K562 (cell line): ENCODE data around the gene LRRC10B. TPM values are rescaled to one million over a fixed set of nuclear protein-coding genes. Genes with fewer than 3 reads are reported as not detected.

Experiments used
- ATAC-seq: fragments of 200-7000 bp; cut with Tn5 transposase; 3 replicates; pipeline ENCODE4 v1.9.1; 2020; ENCODE audit warnings: moderate library complexity
- BruUV-seq: library from RNA; stranded (reverse); fragments of 400-500 nt; replicated peaks from 2 replicates; lab custom pipeline; 2021; lab: Mats Ljungman, UMichigan
- CTCF ChIA-PET: fragments of 300-600 bp; formaldehyde crosslinking; extraction: SDS; loops from one replicate; lab custom pipeline; 2021; ENCODE audit warnings: low intra/inter-chr PET ratio; lab: Yijun Ruan, JAX
- POLR2A ChIA-PET: fragments of 300-600, 350-650 bp; sonication (Branson Sonifier 250); formaldehyde crosslinking; extraction: SDS; loops from one replicate; lab custom pipeline; 2021; ENCODE audit warnings: antibody characterized with exemption, inconsistent platforms; lab: Yijun Ruan, JAX
- DNase-seq, 4 experiments: peaks; one replicate each; pipeline versions ENCODE4 v3.0.0 to v3.0.0-alpha.2; 2011 to 2018; ENCODE audit warnings: low spot score in 3 of 4, mixed read lengths in 3 of 4; ENCODE audit errors: extremely low read depth in 1 of 4
- FAIRE-seq: peaks from 2 replicates; lab custom pipeline; 2011; peaks lifted over from hg19 to GRCh38; lab: Jason Lieb, UNC
- H2AFZ ChIP-seq: 2 replicates; pipeline ENCODE4 v1.6.0; 2011; ENCODE audit warnings: low read depth, low read length, control low read depth, inconsistent platforms
- H3K27ac ChIP-seq: fragments of 200-600 bp; 3 replicates; pipeline ENCODE4 v1.8.0; 2011; ENCODE audit warnings: low read depth, mild to moderate bottlenecking, control low read depth, inconsistent platforms, low read length, moderate library complexity, mixed read lengths; ENCODE audit errors: extremely low read depth
- H3K27me3 ChIP-seq, 2 experiments: fragments of 300-600 bp in 1 of 2; 2 replicates in 1 of 2; 3 replicates in 1 of 2; pipeline versions ENCODE4 v1.6.0 to v1.8.0; 2011; ENCODE audit warnings: inconsistent platforms in 2 of 2, low read length in 2 of 2, mild to moderate bottlenecking in 1 of 2, mixed read lengths in 1 of 2, moderate library complexity in 1 of 2; ENCODE audit not compliant: control insufficient read depth in 2 of 2, insufficient read depth in 2 of 2
- H3K36me3 ChIP-seq: fragments of 300-600 bp; 3 replicates; pipeline ENCODE4 v1.8.0; 2011; ENCODE audit warnings: mild to moderate bottlenecking, low read length, inconsistent platforms; ENCODE audit not compliant: control insufficient read depth, insufficient read depth
- H3K4me1 ChIP-seq, 2 experiments: fragments of 200-600 bp in 1 of 2; replicated peaks in 1 of 2; 2 replicates in 1 of 2; 3 replicates in 1 of 2; pipeline versions ENCODE4 v1.5.1 to v1.8.0; 2011; ENCODE audit warnings: inconsistent platforms in 2 of 2, low read length in 2 of 2, mild to moderate bottlenecking in 1 of 2, mixed read lengths in 1 of 2, moderate library complexity in 1 of 2; ENCODE audit not compliant: control insufficient read depth in 2 of 2, insufficient read depth in 2 of 2
- H3K4me2 ChIP-seq: 2 replicates; pipeline ENCODE4 v1.6.1; 2011; ENCODE audit warnings: low read length, control low read depth, inconsistent platforms, mixed read lengths; ENCODE audit not compliant: insufficient read depth
- H3K4me3 ChIP-seq: fragments of 200-600 bp; sonication (generic), shearing (Covaris generic); 2 replicates; pipeline ENCODE4 v1.5.1; 2016; ENCODE audit warnings: control low read depth, inconsistent platforms
- H3K79me2 ChIP-seq: fragments of 200-600 bp; 3 replicates; pipeline ENCODE4 v1.8.0; 2011; ENCODE audit warnings: low read length, inconsistent platforms; ENCODE audit not compliant: control insufficient read depth, insufficient read depth
- H3K9ac ChIP-seq, 2 experiments: 2 replicates each; pipeline versions ENCODE4 v1.6.0 to v1.6.1; 2011; ENCODE audit warnings: low read depth in 2 of 2, low read length in 2 of 2, control low read depth in 1 of 2, inconsistent platforms in 1 of 2, mild to moderate bottlenecking in 1 of 2, mixed read lengths in 1 of 2; ENCODE audit not compliant: insufficient read depth in 1 of 2
- H3K9me1 ChIP-seq: one replicate; pipeline ENCODE4 v1.6.0; 2011; ENCODE audit warnings: inconsistent platforms, mild to moderate bottlenecking, low read length, moderate library complexity; ENCODE audit not compliant: control insufficient read depth, insufficient read depth
- H3K9me3 ChIP-seq: replicated peaks from 2 replicates; pipeline ENCODE4 v1.5.1; 2011; ENCODE audit warnings: low read depth, low read length, inconsistent platforms; ENCODE audit not compliant: control insufficient read depth, insufficient read depth
- H4K20me1 ChIP-seq: replicated peaks from 2 replicates; pipeline ENCODE4 v1.6.1; 2011; ENCODE audit warnings: low read length, inconsistent platforms, mixed read lengths; ENCODE audit not compliant: control insufficient read depth, insufficient read depth
- FOXM1 ChIP-seq, 2 experiments: fragments of 450-650 bp in 1 of 2; sonication (generic) in 1 of 2; formaldehyde crosslinking in 1 of 2; IDR thresholded peaks; 2 replicates each; pipeline versions ENCODE4 v1.6.1 to v1.9.0; 2017 to 2022; ENCODE audit warnings: low read depth in 2 of 2, mild to moderate bottlenecking in 2 of 2, missing genetic modification reagents in 1 of 2, moderate library complexity in 1 of 2
- GTF2E2 ChIP-seq: fragments of 200-800 bp; sonication (Bioruptor generic); IDR thresholded peaks from 2 replicates; pipeline ENCODE4 v1.6.1; 2016; ENCODE audit warnings: missing genetic modification characterization, missing compliant biosample characterization
- HDAC6 ChIP-seq: IDR thresholded peaks from 2 replicates; pipeline ENCODE4 v1.6.1; 2012; ENCODE audit warnings: low read depth, mild to moderate bottlenecking, control low read depth, inconsistent platforms, low read length, moderate library complexity
- HSF4 ChIP-seq: fragments of 250-450 bp; sonication (Bioruptor Pico); IDR thresholded peaks from 2 replicates; pipeline ENCODE4 v2.1.2; 2022; ENCODE audit warnings: mild to moderate bottlenecking, moderate library complexity, borderline replicate concordance
- MAZ ChIP-seq, 2 experiments: fragments of 450-650 bp in 1 of 2; sonication (generic) in 1 of 2; formaldehyde crosslinking; IDR thresholded peaks in 1 of 2; conservative IDR thresholded peaks in 1 of 2; 2 replicates each; pipeline versions ENCODE4 v1.4.0 to v1.5.0; 2020; ENCODE audit warnings: mild to moderate bottlenecking in 1 of 2, missing genetic modification reagents in 1 of 2
- POLR2A ChIP-seq: fragments of 450-650 bp; conservative IDR thresholded peaks from 2 replicates; pipeline ENCODE4 v1.6.1; 2016
- RBM17 ChIP-seq: fragments of 200-400 bp; formaldehyde crosslinking; IDR thresholded peaks from 2 replicates; pipeline ENCODE4 v1.6.1; 2017; ENCODE audit warnings: low read depth, mild to moderate bottlenecking, low read length, borderline replicate concordance
- RBM22 ChIP-seq: fragments of 200-400 bp; formaldehyde crosslinking; IDR thresholded peaks from 2 replicates; pipeline ENCODE4 v1.6.1; 2018; ENCODE audit warnings: low read length, low read depth; ENCODE audit not compliant: poor library complexity, severe bottlenecking
- SMARCB1 ChIP-seq: IDR thresholded peaks from 2 replicates; pipeline ENCODE4 v1.6.1; 2011; ENCODE audit warnings: improper control_type of control experiment, low read depth; ENCODE audit not compliant: insufficient read length
- SOX6 ChIP-seq: fragments of 450-650 bp; IDR thresholded peaks from 2 replicates; pipeline ENCODE4 v1.6.1; 2014; ENCODE audit warnings: mild to moderate bottlenecking
- STAG1 ChIP-seq: sonication (generic); formaldehyde crosslinking; IDR thresholded peaks from 2 replicates; pipeline ENCODE4 v1.5.0; 2020; ENCODE audit warnings: missing genetic modification reagents, borderline replicate concordance
- TRIM28 ChIP-seq: fragments of 450-650 bp; IDR thresholded peaks from 2 replicates; pipeline ENCODE4 v1.6.1; 2017
- WHSC1 ChIP-seq: IDR thresholded peaks from one replicate; pipeline ENCODE4 v1.6.1; 2012; ENCODE audit warnings: low read length, control low read depth, inconsistent platforms
- ZC3H8 ChIP-seq: fragments of 450-650 bp; IDR thresholded peaks from 2 replicates; pipeline ENCODE4 v1.6.1; 2017
- ZNF165 ChIP-seq: fragments of 250-450 bp; sonication (Bioruptor Pico); IDR thresholded peaks from 2 replicates; pipeline ENCODE4 v1.4.0; 2020; ENCODE audit warnings: borderline replicate concordance
- ZNF75A ChIP-seq: fragments of 450-650 bp; formaldehyde crosslinking; IDR thresholded peaks from 2 replicates; pipeline ENCODE4 v1.4.0; 2020; ENCODE audit warnings: mild to moderate bottlenecking
- ZNF780A ChIP-seq: fragments of 250-450 bp; sonication (Bioruptor Pico); IDR thresholded peaks from 2 replicates; pipeline ENCODE4 v1.5.0; 2021; ENCODE audit warnings: mild to moderate bottlenecking
- ZNF79 ChIP-seq: fragments of 250-450 bp; sonication (Bioruptor Pico); IDR thresholded peaks from 2 replicates; pipeline ENCODE4 v1.4.0; 2020; ENCODE audit warnings: low read depth, mild to moderate bottlenecking, moderate library complexity
- WGBS: fragments of 100-300 bp; shearing (Covaris generic); methylation state at CpG from one replicate; pipeline ENCODE4 v1.1.6; 2016; ENCODE audit warnings: low coverage, mixed read lengths; ENCODE audit not compliant: insufficient coverage; ENCODE audit errors: missing lambda C conversion rate; 5-methylcytosine and 5-hydroxymethylcytosine counted together
- in situ Hi-C: fragments of 300-500 bp; cut with MboI; formaldehyde crosslinking; loops from 4 replicates; pipeline ENCODE4 v1.15.0; 2018; ENCODE audit warnings: inconsistent platforms, mixed read lengths
- intact Hi-C: fragments of 100-400 bp; cut with micrococcal nuclease; formaldehyde crosslinking; loops from 2 replicates; pipeline ENCODE4 v1.14.2; 2022
- polyA plus RNA-seq, 8 experiments: library from polyadenylated mRNA; depleted of rRNA in 4 of 8; stranded (reverse) in 5 of 8; unstranded in 3 of 8; fragments of >200 nt; fragmentation: Nextera tagmentation in 2 of 8; fragmentation: Illumina TruSeq in 1 of 8; extraction: Ambion mirVana in 2 of 8; extraction: Trizol in 1 of 8; gene quantifications; 2 replicates each; pipeline versions ENCODE4 v1.2.1 to v1.2.3, GENCODE V29; 2011 to 2014; ENCODE audit warnings: inconsistent platforms in 1 of 8, missing spikeins in 1 of 8
- total RNA-seq, 7 experiments: library from RNA; depleted of rRNA in 6 of 7; stranded (reverse); fragments of >200 nt in 6 of 7; fragmentation: Illumina TruSeq in 2 of 7; extraction: Trizol in 2 of 7; gene quantifications; 2 replicates each; pipeline versions ENCODE4 v1.2.1 to v1.2.3, GENCODE V29; 2011 to 2021; ENCODE audit warnings: low replicate concordance in 1 of 7
- TF ChIP-seq, protein P1 (sequence below), 2 experiments: fragments of 450-650 bp in 1 of 2; sonication (generic) in 1 of 2; formaldehyde crosslinking in 1 of 2; IDR thresholded peaks in 1 of 2; conservative IDR thresholded peaks in 1 of 2; 2 replicates each; pipeline versions ENCODE4 v1.6.1 to v1.8.1; 2016 to 2023; ENCODE audit warnings: mild to moderate bottlenecking in 2 of 2, moderate library complexity in 2 of 2, inconsistent platforms in 1 of 2, missing genetic modification reagents in 1 of 2
- TF ChIP-seq, protein P2 (sequence below): fragments of 250-450 bp; sonication (Bioruptor Pico); IDR thresholded peaks from 2 replicates; pipeline ENCODE4 v1.5.0; 2021

The LRRC10B gene
- total and polyA plus RNA-seq, 9 of the 15 experiments (the other 6 are each of a cell fraction or from before 2014, with no cell fraction given): 0.11 TPM; not detected in 8

DNA sequence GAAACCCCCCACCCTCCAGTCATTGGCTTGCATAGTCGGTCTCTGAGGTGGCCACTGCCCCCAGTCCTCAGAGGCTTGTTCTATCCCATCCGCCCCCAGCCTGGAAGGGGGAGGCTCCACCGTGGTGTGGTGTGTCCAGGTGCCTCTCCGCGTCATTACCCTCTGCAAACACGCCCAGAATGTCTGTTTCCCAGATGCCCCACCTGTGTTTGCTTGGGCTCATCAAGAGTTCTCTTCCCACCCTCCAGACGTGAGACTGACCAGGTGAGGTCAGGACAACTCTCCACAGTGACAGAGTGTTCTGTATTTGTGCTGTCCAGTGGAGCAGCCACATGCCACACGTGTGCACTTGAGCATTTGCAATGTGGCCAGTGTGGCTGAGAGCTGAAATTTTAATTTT lies 24.9 kb downstream of the LRRC10B start:
- Histone ChIP-seq H4K20me1 (no peaks in the 10 kb centered on the region; the same call in none of the 2 replicates), H3K9me1 (no peaks in the 10 kb centered on the region), H3K4me1 (peaks cover 0 to 22% of the 10 kb centered on the region in 2 experiments; a peak in 2 of 5 replicates), H3K9ac (no peak overlapping the region), H3K79me2 (no peaks in the 10 kb centered on the region), H3K27me3 (peaks cover 23 to 62% of the 10 kb centered on the region in 2 experiments; a peak in 4 of 5 replicates), H3K9me3 (no peaks in the 10 kb centered on the region), H2AFZ (no peak overlapping the region), H3K36me3 (no peaks in the 10 kb centered on the region), H3K4me3 (no peak overlapping the region), H3K4me2 (no peak overlapping the region), H3K27ac (no peak overlapping the region)
- in situ Hi-C loops: no loop called here
- intact Hi-C loops: no loop called here
- ChIA-PET CTCF (no interaction called here), POLR2A (interaction anchor here (1.2 kb wide), 1 partner anchor 58 kb away, joined by 3 read pairs; no protein-coding TSS in a partner anchor)
- FAIRE-seq (no peak), DNase-seq (no peak), ATAC-seq (no peak)
- WGBS: under 1% methylated on average over 8 of the region's 8 CpGs
- no TSS peak for BruUV-seq
- TF ChIP-seq MAZ (CRISPR knock-in tag; conservative IDR thresholded peaks at IDR 0.05 in 1 of 2, IDR thresholded peaks at IDR 0.05 in 1 of 2) (no peak), ZNF165 (CRISPR knock-in tag) (no peak), HDAC6 (no peak), TRIM28 (no peak), SMARCB1 (no peak), FOXM1 (IDR thresholded peaks at IDR 0.05; ENCODE audit: low read depth) (no peak), FOXM1 (CRISPR knock-in tag; IDR thresholded peaks at IDR 0.05; ENCODE audit: low read depth) (no peak), POLR2A (no peak), ZNF75A (CRISPR knock-in tag) (no peak), GTF2E2 (tag) (no peak), WHSC1 (no peak), STAG1 (CRISPR knock-in tag) (no peak), RBM22 (no peak), RBM17 (no peak), ZC3H8 (no peak), SOX6 (no peak), ZNF79 (CRISPR knock-in tag) (no peak), HSF4 (CRISPR knock-in tag) (no peak), ZNF780A (CRISPR knock-in tag) (no peak)
- TF ChIP-seq, protein P1, sequence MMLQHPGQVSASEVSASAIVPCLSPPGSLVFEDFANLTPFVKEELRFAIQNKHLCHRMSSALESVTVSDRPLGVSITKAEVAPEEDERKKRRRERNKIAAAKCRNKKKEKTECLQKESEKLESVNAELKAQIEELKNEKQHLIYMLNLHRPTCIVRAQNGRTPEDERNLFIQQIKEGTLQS (IDR thresholded peaks at IDR 0.05): no peak
- TF ChIP-seq, protein P1 (CRISPR knock-in tag; conservative IDR thresholded peaks at IDR 0.05): no peak
- TF ChIP-seq, protein P2, sequence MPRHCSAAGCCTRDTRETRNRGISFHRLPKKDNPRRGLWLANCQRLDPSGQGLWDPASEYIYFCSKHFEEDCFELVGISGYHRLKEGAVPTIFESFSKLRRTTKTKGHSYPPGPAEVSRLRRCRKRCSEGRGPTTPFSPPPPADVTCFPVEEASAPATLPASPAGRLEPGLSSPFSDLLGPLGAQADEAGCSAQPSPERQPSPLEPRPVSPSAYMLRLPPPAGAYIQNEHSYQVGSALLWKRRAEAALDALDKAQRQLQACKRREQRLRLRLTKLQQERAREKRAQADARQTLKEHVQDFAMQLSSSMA (CRISPR knock-in tag): no peak
